HCT116 (cell line): ENCODE data around the gene TLR5. TPM values are rescaled to one million over a fixed set of nuclear protein-coding genes. Genes with fewer than 3 reads are reported as not detected.

Experiments
- ATAC-seq: fragments of 200-7000 bp; cut with Tn5 transposase; 2 replicates; pipeline ENCODE4 v1.9.1; 2020; ENCODE audit warnings: mild to moderate bottlenecking, moderate library complexity
- BruUV-seq: library from RNA; stranded (reverse); fragments of 400-500 nt; replicated peaks from 2 replicates; lab custom pipeline; 2021; lab: Mats Ljungman, UMichigan
- CTCF ChIA-PET: fragments of 300-600 bp; sonication (Branson Sonifier 250); formaldehyde crosslinking; loops from one replicate; lab custom pipeline; 2021; ENCODE audit warnings: antibody characterized with exemption; lab: Charles Lee
- POLR2A ChIA-PET: fragments of 300-600, 350-600 bp; sonication (Branson Sonifier 250); formaldehyde crosslinking; loops from one replicate; lab custom pipeline; 2021; ENCODE audit warnings: antibody characterized with exemption; lab: Charles Lee
- RAD21 ChIA-PET, 2 experiments: fragments of 300-600 bp; sonication (Branson Sonifier 250); formaldehyde crosslinking; loops; one replicate each; lab custom pipeline; 2023; ENCODE audit warnings: low total read pairs in 2 of 2; ENCODE audit not compliant: uncharacterized antibody in 2 of 2, unreplicated experiment in 2 of 2, low non-redundant PET in 1 of 2; lab: Charles Lee
- DNase-seq: peaks from one replicate; pipeline ENCODE4 v3.0.0-alpha.2; 2010; ENCODE audit warnings: low read depth, low spot score
- H2AFZ ChIP-seq: fragments of 200-600 bp; shearing (Covaris generic), sonication (generic); 2 replicates; pipeline ENCODE4 v1.6.1; 2017; ENCODE audit warnings: low read depth, mixed run types, mixed read lengths, antibody characterized with exemption, low read length; ENCODE audit not compliant: poor library complexity, severe bottlenecking
- H3K27ac ChIP-seq: 2 replicates; pipeline ENCODE4 v1.5.1; 2012; ENCODE audit warnings: low read depth, low read length
- H3K27me3 ChIP-seq: fragments of 200-600 bp; sonication (generic); 2 replicates; pipeline ENCODE4 v1.6.1; 2016; ENCODE audit warnings: mixed run types, low read length, mixed read lengths; ENCODE audit not compliant: insufficient read depth
- H3K36me3 ChIP-seq, 2 experiments: fragments of 200-500 bp in 1 of 2; fragments of 200-600 bp in 1 of 2; sonication (Bioruptor generic) in 1 of 2; sonication (generic) in 1 of 2; 2 replicates each; pipeline versions ENCODE4 v1.5.1 to v1.6.1; 2014 to 2016; ENCODE audit warnings: low read length in 2 of 2, inconsistent platforms in 1 of 2, mixed read lengths in 1 of 2, mixed run types in 1 of 2; ENCODE audit not compliant: insufficient read depth in 2 of 2, control insufficient read depth in 1 of 2
- H3K4me1 ChIP-seq, 2 experiments: fragments of 200-600 bp in 1 of 2; sonication (generic) in 1 of 2; 2 replicates each; pipeline versions ENCODE4 v1.5.1 to v1.6.1; 2012 to 2017; ENCODE audit warnings: low read length in 2 of 2, inconsistent platforms in 1 of 2, mild to moderate bottlenecking in 1 of 2, mixed read lengths in 1 of 2, mixed run types in 1 of 2, moderate library complexity in 1 of 2; ENCODE audit not compliant: insufficient read depth in 2 of 2, control insufficient read depth in 1 of 2
- H3K4me2 ChIP-seq: fragments of 200-600 bp; sonication (generic); 2 replicates; pipeline ENCODE4 v1.6.1; 2017; ENCODE audit warnings: mixed run types, low read length, mixed read lengths
- H3K4me3 ChIP-seq, 2 experiments: fragments of 200-600 bp in 1 of 2; sonication (generic) in 1 of 2; replicated peaks in 1 of 2; 2 replicates each; pipeline ENCODE4 v1.5.1; 2011 to 2016; ENCODE audit warnings: low read length in 2 of 2, control low read depth in 1 of 2, low read depth in 1 of 2, mild to moderate bottlenecking in 1 of 2, mixed read lengths in 1 of 2, mixed run types in 1 of 2
- H3K79me2 ChIP-seq: fragments of 200-600 bp; sonication (generic); 2 replicates; pipeline ENCODE4 v1.6.1; 2017; ENCODE audit warnings: mild to moderate bottlenecking, mixed run types, low read length, moderate library complexity, mixed read lengths; ENCODE audit not compliant: insufficient read depth
- H3K9ac ChIP-seq: fragments of 200-600 bp; sonication (generic); 2 replicates; pipeline ENCODE4 v1.6.1; 2016; ENCODE audit warnings: low read length, mixed read lengths
- H3K9me2 ChIP-seq: fragments of 200-600 bp; sonication (generic), shearing (Covaris generic); 2 replicates; pipeline ENCODE4 v1.6.1; 2017; ENCODE audit warnings: mixed run types, mild to moderate bottlenecking, moderate library complexity; ENCODE audit not compliant: insufficient read depth
- H3K9me3 ChIP-seq, 2 experiments: fragments of 200-500 bp in 1 of 2; fragments of 200-600 bp in 1 of 2; sonication (Bioruptor generic) in 1 of 2; sonication (generic) in 1 of 2; 2 replicates each; pipeline ENCODE4 v1.6.1; 2014 to 2017; ENCODE audit warnings: low read length in 2 of 2, mixed read lengths in 2 of 2, inconsistent platforms in 1 of 2, low read depth in 1 of 2, mild to moderate bottlenecking in 1 of 2, mixed run types in 1 of 2, moderate library complexity in 1 of 2; ENCODE audit not compliant: control insufficient read depth in 1 of 2, insufficient read depth in 1 of 2
- H4K20me1 ChIP-seq: fragments of 200-600 bp; sonication (generic), shearing (Covaris generic); 2 replicates; pipeline ENCODE4 v1.6.1; 2017; ENCODE audit warnings: mixed run types, mild to moderate bottlenecking, moderate library complexity; ENCODE audit not compliant: insufficient read depth
- ATF3 ChIP-seq: IDR thresholded peaks from 2 replicates; pipeline ENCODE4 v1.6.1; 2012
- CBX3 ChIP-seq: IDR thresholded peaks from 2 replicates; pipeline ENCODE4 v1.6.1; 2012; ENCODE audit warnings: low read depth
- CEBPB ChIP-seq: IDR thresholded peaks from 2 replicates; pipeline ENCODE4 v1.6.1; 2012; ENCODE audit warnings: low read depth
- EGR1 ChIP-seq: IDR thresholded peaks from 2 replicates; pipeline ENCODE4 v1.6.1; 2012; ENCODE audit warnings: low read depth
- ELF1 ChIP-seq: IDR thresholded peaks from 2 replicates; pipeline ENCODE4 v1.6.1; 2012; ENCODE audit warnings: low read depth, borderline replicate concordance
- EZH2 ChIP-seq: fragments of 200-600 bp; sonication (generic); IDR thresholded peaks from 2 replicates; pipeline ENCODE4 v1.6.1; 2017; ENCODE audit warnings: antibody characterized with exemption, mixed run types
- EZH2phosphoT487 ChIP-seq: fragments of 200-600 bp; IDR thresholded peaks from 2 replicates; pipeline ENCODE4 v1.6.1; 2018; ENCODE audit warnings: antibody characterized with exemption, borderline replicate concordance
- FOSL1 ChIP-seq: IDR thresholded peaks from 2 replicates; pipeline ENCODE4 v1.6.1; 2012; ENCODE audit warnings: low read depth
- JUND ChIP-seq: IDR thresholded peaks from 2 replicates; pipeline ENCODE4 v1.6.1; 2012
- MAX ChIP-seq: IDR thresholded peaks from 2 replicates; pipeline ENCODE4 v1.6.1; 2012
- POLR2A ChIP-seq: IDR thresholded peaks from 2 replicates; pipeline ENCODE4 v1.7.0; 2011; ENCODE audit warnings: borderline replicate concordance; ENCODE audit not compliant: insufficient read depth, insufficient read length; ENCODE audit errors: extremely low read depth
- POLR2AphosphoS5 ChIP-seq: IDR thresholded peaks from 2 replicates; pipeline ENCODE4 v1.6.1; 2011; ENCODE audit warnings: mild to moderate bottlenecking, low read depth, low read length, moderate library complexity
- RAD21 ChIP-seq: IDR thresholded peaks from 2 replicates; pipeline ENCODE4 v1.6.1; 2012; ENCODE audit warnings: low read depth, mild to moderate bottlenecking
- REST ChIP-seq: IDR thresholded peaks from 2 replicates; pipeline ENCODE4 v1.6.1; 2012; ENCODE audit warnings: low read depth
- SP1 ChIP-seq: IDR thresholded peaks from 2 replicates; pipeline ENCODE4 v1.6.1; 2012; ENCODE audit warnings: low read depth
- SRF ChIP-seq: IDR thresholded peaks from 2 replicates; pipeline ENCODE4 v1.6.1; 2012; ENCODE audit warnings: low read depth
- TCF7L2 ChIP-seq: IDR thresholded peaks from 2 replicates; pipeline ENCODE4 v1.7.0; 2011; ENCODE audit warnings: borderline replicate concordance, inconsistent platforms; ENCODE audit not compliant: insufficient read depth, insufficient read length; ENCODE audit errors: extremely low read depth
- YY1 ChIP-seq: IDR thresholded peaks from 2 replicates; pipeline ENCODE4 v1.6.1; 2011; ENCODE audit warnings: low read length, low read depth, moderate library complexity, mild to moderate bottlenecking; ENCODE audit not compliant: insufficient replicate concordance; ENCODE audit errors: extremely low read depth
- ZFX ChIP-seq: fragments of 450-650 bp; IDR thresholded peaks from 2 replicates; pipeline ENCODE4 v1.6.1; 2017
- ZNF274 ChIP-seq: fragments of 200-500 bp; sonication (Bioruptor generic); IDR thresholded peaks from 2 replicates; pipeline ENCODE4 v1.6.1; 2014; ENCODE audit warnings: mild to moderate bottlenecking, low read depth, low read length, inconsistent platforms
- intact Hi-C: fragments of 100-400 bp; cut with micrococcal nuclease; formaldehyde crosslinking; loops from 2 replicates; pipeline ENCODE4 v1.10.0; 2022
- total RNA-seq: library from RNA; stranded (reverse); gene quantifications from one replicate; pipeline ENCODE4 v1.2.1, GENCODE V29; 2021; ENCODE audit not compliant: unreplicated experiment

Gene TLR5
- total RNA-seq, 1 experiment from 2014 or later = 1.2 TPM

- H3K4me3 ChIP-seq = no peak overlapping the region
- no peaks in the 10 kb centered on the region for H4K20me1 ChIP-seq
- no peaks in the 10 kb centered on the region for H3K79me2 ChIP-seq
- ATAC-seq (no peak), DNase-seq (no peak)
- 0 out of 2 replicates have a peak, but pooled peaks cover 3% of the 10 kb centered on the region for H3K9me2 ChIP-seq
- no peaks in the 10 kb centered on the region for H3K9me3 ChIP-seq
- no peak overlapping the region for H2AFZ ChIP-seq
- no peaks in the 10 kb centered on the region for H3K36me3 ChIP-seq
- ChIA-PET POLR2A (no interaction called here), RAD21 (no interaction called here), CTCF (no interaction called here)
- intact Hi-C loops = no loop called here
- no peak overlapping the region for H3K9ac ChIP-seq
- H3K27ac ChIP-seq = no peak overlapping the region
- no TSS peak for BruUV-seq
- H3K4me2 ChIP-seq = no peak overlapping the region
- TF ChIP-seq EZH2phosphoT487 (no peak), ATF3 (no peak), ELF1 (no peak), MAX (no peak)
- H3K4me1 ChIP-seq = no peaks in the 10 kb centered on the region; a peak in 1 of 4 replicates
- no peaks in the 10 kb centered on the region for H3K27me3 ChIP-seq
These were observed 76.6 kb downstream of the TLR5 start for GRCh38 chr1:223066415-223066814.

GRCh38 chr1:223062177-223062576 lies 80.9 kb downstream of the TLR5 start:
- Histone ChIP-seq H3K9me2 (no peaks in the 10 kb centered on the region), H3K9me3 (no peaks in the 10 kb centered on the region), H3K79me2 (no peaks in the 10 kb centered on the region), H4K20me1 (no peaks in the 10 kb centered on the region), H3K36me3 (no peaks in the 10 kb centered on the region), H3K4me1 (no peaks in the 10 kb centered on the region), H3K27ac (no peak overlapping the region), H3K4me3 (no peak overlapping the region), H2AFZ (no peak overlapping the region), H3K27me3 (no peaks in the 10 kb centered on the region), H3K4me2 (no peak overlapping the region), H3K9ac (no peak overlapping the region)
- intact Hi-C loops = no loop called here
- no TSS peak for BruUV-seq
- DNase-seq (no peak), ATAC-seq (no peak)
- CTCF ChIA-PET = no interaction called here
- POLR2A ChIA-PET = no interaction called here
- RAD21 ChIA-PET = no interaction called here
- TF ChIP-seq POLR2AphosphoS5 (no peak), ELF1 (no peak), YY1 (no peak), FOSL1 (no peak), CEBPB (no peak), TCF7L2 (no peak), REST (no peak), SP1 (no peak), POLR2A (no peak), EGR1 (no peak), EZH2phosphoT487 (no peak), SRF (no peak), JUND (no peak), ATF3 (no peak), CBX3 (no peak), ZFX (no peak), ZNF274 (no peak), EZH2 (no peak), RAD21 (no peak)
